ENCODE measurements around the gene SETD4. TPM values are rescaled to one million over a fixed set of nuclear protein-coding genes. Genes with fewer than 3 reads are reported as not detected.
A peak's percentile ranks its signal among the peaks of the same experiment; 100 is the strongest.

The SETD4 gene
- total and polyA plus RNA-seq, 4 donors, result 22.8 to 38.4 (median 27.0) TPM

DNA sequence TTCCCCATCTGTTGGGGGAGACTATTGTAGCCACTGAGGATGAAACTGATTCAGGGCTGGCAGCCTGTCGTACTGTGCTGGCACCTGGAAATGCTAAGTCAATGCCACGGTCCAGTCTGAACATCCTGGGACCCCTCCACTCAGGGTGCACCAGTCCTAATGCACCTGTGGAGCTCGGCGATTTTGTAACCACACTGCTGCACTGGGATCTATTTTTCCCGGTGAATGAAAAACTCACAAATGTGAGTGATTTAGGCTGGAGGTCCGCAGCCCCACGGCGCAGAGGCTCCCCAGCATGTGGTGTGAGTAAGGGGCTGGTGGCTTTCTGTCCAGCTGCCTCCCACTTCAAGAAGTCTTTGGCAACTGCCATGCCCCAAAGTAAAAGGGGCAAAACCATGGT lies 35.5 kb downstream of the SETD4 start:
- Histone ChIP-seq H3K9me3 (ENCODE audit: control insufficient read depth, insufficient read depth, low read length) (no peaks in the 10 kb centered on the region), H3K27ac (ENCODE audit: low read depth, low read length) (no peak overlapping the region), H3K27me3 (ENCODE audit: control insufficient read depth, insufficient read depth, low read length) (no peaks in the 10 kb centered on the region), H3K4me3 (ENCODE audit: low read depth, low read length) (no peak overlapping the region), H3K4me1 (ENCODE audit: control insufficient read depth, insufficient read depth, low read length) (peaks cover 4% of the 10 kb centered on the region), H3K36me3 (ENCODE audit: control insufficient read depth, insufficient read depth, low read length) (no peaks in the 10 kb centered on the region)
- 100% methylated on average over 5 of the region's 8 CpGs for WGBS (ENCODE audit: insufficient coverage)
- no peak for DNase-seq (ENCODE audit: low read depth in 4 of 6, low spot score in 6 of 6)

DNA sequence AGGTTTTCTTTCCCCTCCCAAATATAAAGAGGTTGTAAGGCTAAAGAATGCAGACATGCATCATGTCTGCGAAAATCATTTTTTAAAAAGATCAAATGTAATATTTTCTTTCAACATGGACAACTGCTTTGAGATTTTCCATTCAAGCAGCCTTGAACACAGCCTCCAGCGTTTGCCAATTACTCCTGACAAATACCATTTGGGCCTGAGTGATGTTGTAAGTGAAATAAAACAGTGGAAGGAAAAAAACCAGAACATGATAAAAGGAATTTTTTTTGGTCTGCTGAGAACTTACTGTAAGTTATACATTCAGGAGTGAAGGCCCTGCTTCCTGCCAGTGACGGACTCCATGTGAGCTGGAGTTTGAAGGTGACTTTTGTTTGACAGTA lies 37.2 kb downstream of the SETD4 start:
- Histone ChIP-seq H3K4me1 (ENCODE audit: control insufficient read depth, insufficient read depth, low read length) (peaks cover under 1% of the 10 kb centered on the region), H3K9me3 (ENCODE audit: control insufficient read depth, insufficient read depth, low read length) (no peaks in the 10 kb centered on the region), H3K4me3 (ENCODE audit: low read depth, low read length) (no peak overlapping the region), H3K27ac (ENCODE audit: low read depth, low read length) (no peak overlapping the region), H3K27me3 (ENCODE audit: control insufficient read depth, insufficient read depth, low read length) (no peaks in the 10 kb centered on the region), H3K36me3 (ENCODE audit: control insufficient read depth, insufficient read depth, low read length) (no peaks in the 10 kb centered on the region)
- WGBS (ENCODE audit: insufficient coverage), result no CpG with 5 or more reads among the region's 3 CpGs
- peak in 1 of 6 donors; percentile 40 for DNase-seq (ENCODE audit: low read depth in 4 of 6, low spot score in 6 of 6)

GRCh38 chr21:36022427-36023091 lies 37.8 kb downstream of the SETD4 start:
- peak in 1 of 6 donors; percentile 33 for DNase-seq (ENCODE audit: low read depth in 4 of 6, low spot score in 6 of 6)
- Histone ChIP-seq H3K4me3 (ENCODE audit: low read depth, low read length) (no peak overlapping the region), H3K4me1 (ENCODE audit: control insufficient read depth, insufficient read depth, low read length) (no peaks in the 10 kb centered on the region), H3K36me3 (ENCODE audit: control insufficient read depth, insufficient read depth, low read length) (no peaks in the 10 kb centered on the region), H3K27ac (ENCODE audit: low read depth, low read length) (no peak overlapping the region), H3K27me3 (ENCODE audit: control insufficient read depth, insufficient read depth, low read length) (no peaks in the 10 kb centered on the region), H3K9me3 (ENCODE audit: control insufficient read depth, insufficient read depth, low read length) (no peaks in the 10 kb centered on the region)
- 83% methylated on average over 1 of the region's 6 CpGs for WGBS (ENCODE audit: insufficient coverage)

- Histone ChIP-seq H3K9me3 (ENCODE audit: control insufficient read depth, insufficient read depth, low read length) (no peaks in the 10 kb centered on the region), H3K4me1 (ENCODE audit: control insufficient read depth, insufficient read depth, low read length) (no peaks in the 10 kb centered on the region), H3K4me3 (ENCODE audit: low read depth, low read length) (no peak overlapping the region), H3K27ac (ENCODE audit: low read depth, low read length) (no peak overlapping the region), H3K27me3 (ENCODE audit: control insufficient read depth, insufficient read depth, low read length) (no peaks in the 10 kb centered on the region), H3K36me3 (ENCODE audit: control insufficient read depth, insufficient read depth, low read length) (no peaks in the 10 kb centered on the region)
- DNase-seq (ENCODE audit: low read depth in 4 of 6, low spot score in 6 of 6), result no peak
- 97% methylated on average over 8 of the region's 11 CpGs for WGBS (ENCODE audit: insufficient coverage)
Observed at GRCh38 chr21:36021251-36021837, 39.0 kb downstream of the SETD4 start.

- no peaks in the 10 kb centered on the region for H3K4me1 ChIP-seq (ENCODE audit: control insufficient read depth, insufficient read depth, low read length)
- H3K27ac ChIP-seq (ENCODE audit: low read depth, low read length), result no peak overlapping the region
- H3K27me3 ChIP-seq (ENCODE audit: control insufficient read depth, insufficient read depth, low read length), result no peaks in the 10 kb centered on the region
- no peak for DNase-seq (ENCODE audit: low read depth in 4 of 6, low spot score in 6 of 6)
- H3K36me3 ChIP-seq (ENCODE audit: control insufficient read depth, insufficient read depth, low read length), result no peaks in the 10 kb centered on the region
- 83% methylated on average over 1 of the region's 5 CpGs for WGBS (ENCODE audit: insufficient coverage)
- no peak overlapping the region for H3K4me3 ChIP-seq (ENCODE audit: low read depth, low read length)
- no peaks in the 10 kb centered on the region for H3K9me3 ChIP-seq (ENCODE audit: control insufficient read depth, insufficient read depth, low read length)
Observed at GRCh38 chr21:36015045-36015444, 45.3 kb downstream of the SETD4 start.

GRCh38 chr21:36010801-36011200 lies 49.5 kb downstream of the SETD4 start:
- Histone ChIP-seq H3K4me1 (ENCODE audit: control insufficient read depth, insufficient read depth, low read length) (no peaks in the 10 kb centered on the region), H3K27me3 (ENCODE audit: control insufficient read depth, insufficient read depth, low read length) (no peaks in the 10 kb centered on the region), H3K36me3 (ENCODE audit: control insufficient read depth, insufficient read depth, low read length) (no peaks in the 10 kb centered on the region), H3K27ac (ENCODE audit: low read depth, low read length) (no peak overlapping the region), H3K4me3 (ENCODE audit: low read depth, low read length) (no peak overlapping the region), H3K9me3 (ENCODE audit: control insufficient read depth, insufficient read depth, low read length) (no peaks in the 10 kb centered on the region)
- no peak for DNase-seq (ENCODE audit: low read depth in 4 of 6, low spot score in 6 of 6)
- WGBS (ENCODE audit: insufficient coverage), result 100% methylated on average over 1 of the region's 2 CpGs

GRCh38 chr21:36008505-36008904 lies 51.8 kb downstream of the SETD4 start:
- Histone ChIP-seq H3K36me3 (ENCODE audit: control insufficient read depth, insufficient read depth, low read length) (no peaks in the 10 kb centered on the region), H3K4me1 (ENCODE audit: control insufficient read depth, insufficient read depth, low read length) (no peaks in the 10 kb centered on the region), H3K27me3 (ENCODE audit: control insufficient read depth, insufficient read depth, low read length) (no peaks in the 10 kb centered on the region), H3K4me3 (ENCODE audit: low read depth, low read length) (no peak overlapping the region), H3K27ac (ENCODE audit: low read depth, low read length) (no peak overlapping the region), H3K9me3 (ENCODE audit: control insufficient read depth, insufficient read depth, low read length) (no peaks in the 10 kb centered on the region)
- WGBS (ENCODE audit: insufficient coverage), result 100% methylated on average over 1 of the region's 2 CpGs
- no peak for DNase-seq (ENCODE audit: low read depth in 4 of 6, low spot score in 6 of 6)

DNA sequence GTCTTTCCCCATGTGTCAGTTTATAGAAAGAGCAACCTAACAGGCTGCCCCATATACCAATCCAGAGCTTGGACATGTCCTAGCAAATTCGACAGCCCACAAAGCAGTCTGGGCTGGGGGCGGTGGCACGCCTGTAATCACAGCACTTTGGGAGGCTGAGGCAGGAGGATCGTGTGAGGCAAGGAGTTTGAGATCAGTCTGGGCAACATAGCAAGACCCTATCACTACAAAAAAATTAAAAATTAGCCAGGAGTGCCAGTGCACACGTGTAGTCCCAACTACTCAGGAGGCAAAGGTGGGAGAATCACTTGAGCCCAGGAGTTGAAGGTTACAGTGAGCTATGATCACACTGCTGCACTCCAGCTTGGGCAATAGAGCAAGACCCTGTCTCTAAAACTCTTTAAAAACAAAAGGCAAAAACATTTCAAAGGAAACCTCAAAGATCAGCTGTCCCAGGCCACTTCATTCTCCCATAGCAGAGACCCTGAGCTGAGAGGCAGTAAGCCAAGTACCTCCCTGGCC lies 54.4 kb downstream of the SETD4 start:
- 100% methylated on average over 2 of the region's 5 CpGs for WGBS (ENCODE audit: insufficient coverage)
- H3K4me3 ChIP-seq (ENCODE audit: low read depth, low read length), result no peak overlapping the region
- no peaks in the 10 kb centered on the region for H3K27me3 ChIP-seq (ENCODE audit: control insufficient read depth, insufficient read depth, low read length)
- H3K36me3 ChIP-seq (ENCODE audit: control insufficient read depth, insufficient read depth, low read length), result no peaks in the 10 kb centered on the region
- DNase-seq (ENCODE audit: low read depth in 4 of 6, low spot score in 6 of 6), result no peak
- no peaks in the 10 kb centered on the region for H3K4me1 ChIP-seq (ENCODE audit: control insufficient read depth, insufficient read depth, low read length)
- no peak overlapping the region for H3K27ac ChIP-seq (ENCODE audit: low read depth, low read length)
- no peaks in the 10 kb centered on the region for H3K9me3 ChIP-seq (ENCODE audit: control insufficient read depth, insufficient read depth, low read length)

GRCh38 chr21:36005018-36005417 lies 55.3 kb downstream of the SETD4 start:
- no peaks in the 10 kb centered on the region for H3K36me3 ChIP-seq (ENCODE audit: control insufficient read depth, insufficient read depth, low read length)
- H3K9me3 ChIP-seq (ENCODE audit: control insufficient read depth, insufficient read depth, low read length), result no peaks in the 10 kb centered on the region
- no peak overlapping the region for H3K27ac ChIP-seq (ENCODE audit: low read depth, low read length)
- 88% methylated on average over 13 of the region's 17 CpGs for WGBS (ENCODE audit: insufficient coverage)
- no peaks in the 10 kb centered on the region for H3K27me3 ChIP-seq (ENCODE audit: control insufficient read depth, insufficient read depth, low read length)
- no peak overlapping the region for H3K4me3 ChIP-seq (ENCODE audit: low read depth, low read length)
- peak in 1 of 6 donors; percentile 15 for DNase-seq (ENCODE audit: low read depth in 4 of 6, low spot score in 6 of 6)
- H3K4me1 ChIP-seq (ENCODE audit: control insufficient read depth, insufficient read depth, low read length), result no peaks in the 10 kb centered on the region

DNA sequence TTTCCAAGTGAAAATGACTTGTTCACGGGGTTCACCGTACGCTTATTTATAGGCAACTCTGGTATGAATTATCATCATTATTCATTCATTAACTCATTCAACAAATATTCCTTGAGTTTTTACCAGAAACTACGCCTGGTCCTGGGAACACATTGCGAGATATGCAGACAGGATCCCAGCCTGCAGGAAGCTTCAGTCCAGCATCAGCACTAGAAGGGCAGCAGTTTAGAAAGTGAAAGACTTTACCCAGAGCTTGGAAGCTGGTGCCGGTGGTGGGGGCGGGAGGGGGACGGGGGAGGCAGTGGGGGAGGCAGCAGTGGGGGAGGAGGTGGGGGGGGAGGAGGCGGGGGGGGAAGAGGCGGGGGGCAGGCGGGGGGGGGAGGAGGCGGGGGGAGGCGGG lies 55.9 kb downstream of the SETD4 start:
- DNase-seq (ENCODE audit: low read depth in 4 of 6, low spot score in 6 of 6), result no peak
- 100% methylated on average over 3 of the region's 13 CpGs for WGBS (ENCODE audit: insufficient coverage)
- Histone ChIP-seq H3K4me3 (ENCODE audit: low read depth, low read length) (no peak overlapping the region), H3K36me3 (ENCODE audit: control insufficient read depth, insufficient read depth, low read length) (no peaks in the 10 kb centered on the region), H3K4me1 (ENCODE audit: control insufficient read depth, insufficient read depth, low read length) (no peaks in the 10 kb centered on the region), H3K27me3 (ENCODE audit: control insufficient read depth, insufficient read depth, low read length) (no peaks in the 10 kb centered on the region), H3K27ac (ENCODE audit: low read depth, low read length) (no peak overlapping the region), H3K9me3 (ENCODE audit: control insufficient read depth, insufficient read depth, low read length) (no peaks in the 10 kb centered on the region)
